SW 1271 (cell line): ENCODE measurements around the gene RRM2.
A peak's percentile ranks its signal among the peaks of the same experiment; 100 is the strongest.
"Not testable (repeated sequence)": the region's sequence is repeated elsewhere in the genome, so short reads cannot be mapped to it uniquely, and the experiment has no call there.

Experiments used
- DNase-seq, 2 experiments: peaks; one replicate each; lab custom pipeline; 2025; lab: John Stamatoyannopoulos, UW

Gene RRM2

DNA sequence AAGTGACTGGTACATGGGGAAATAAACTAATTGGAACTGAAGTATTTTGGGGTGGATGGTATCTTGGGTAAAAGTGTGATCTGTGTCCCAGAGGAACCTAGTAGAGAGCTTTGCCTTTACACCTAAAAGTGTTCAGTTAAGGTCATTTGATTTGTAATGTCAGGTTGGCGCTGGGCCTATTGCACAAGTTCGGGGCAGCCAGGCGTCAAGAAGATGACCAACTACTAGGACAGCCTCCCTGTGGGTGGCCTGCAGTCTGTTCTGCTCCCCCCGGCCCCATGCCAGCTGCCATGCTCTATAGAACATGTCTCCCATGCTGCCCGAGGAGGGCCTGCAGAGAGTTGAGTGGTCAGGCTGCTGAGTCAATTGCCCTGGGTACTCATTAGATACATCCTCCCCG lies 10.1 kb downstream of the RRM2 start:
- no peak for DNase-seq

GRCh38 chr2:10132996-10133647 lies 10.6 kb downstream of the RRM2 start:
- no peak for DNase-seq

- DNase-seq = no peak
These were observed 13.0 kb downstream of the RRM2 start for GRCh38 chr2:10135296-10136089.

DNA sequence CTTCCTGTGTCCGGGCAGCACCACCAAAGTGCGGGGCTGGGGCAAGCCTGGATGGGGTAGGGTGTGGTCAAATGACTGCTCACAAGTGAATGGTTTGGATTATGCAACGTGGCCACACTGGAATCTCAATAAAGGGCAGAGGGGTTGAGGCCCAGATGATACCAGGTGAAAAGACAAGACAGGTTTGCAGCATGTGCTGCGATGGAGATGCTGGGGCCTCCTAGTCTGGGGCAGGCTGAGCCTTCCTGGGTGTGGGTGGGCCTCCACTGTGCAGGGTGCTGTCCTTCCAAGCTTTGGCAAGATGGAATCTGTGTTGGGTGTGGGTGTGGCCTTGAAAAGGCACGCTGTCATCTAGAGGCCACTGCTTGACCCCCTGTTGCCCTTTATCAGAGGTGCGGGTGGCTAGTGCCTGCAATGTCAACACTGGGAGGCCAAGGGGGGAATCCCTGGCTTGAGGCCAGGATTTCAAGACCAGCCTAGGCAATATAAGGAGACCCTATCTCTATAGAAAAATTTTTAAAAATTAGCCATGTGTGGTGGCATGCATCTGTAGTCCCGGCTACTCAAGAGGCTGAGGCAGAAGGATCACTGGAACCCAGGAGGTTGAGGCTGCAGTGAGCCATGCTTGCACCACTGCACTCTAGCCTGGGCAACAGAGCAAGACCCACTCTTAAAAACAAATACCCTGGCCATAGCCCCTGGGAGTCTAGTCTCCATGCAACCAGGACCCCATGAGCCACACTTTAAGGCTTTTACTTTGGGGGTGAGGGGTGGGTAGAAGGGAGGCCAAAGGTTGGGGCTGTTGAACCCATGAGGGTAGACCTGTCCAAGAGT lies 13.8 kb downstream of the RRM2 start:
- no peak for DNase-seq

DNA sequence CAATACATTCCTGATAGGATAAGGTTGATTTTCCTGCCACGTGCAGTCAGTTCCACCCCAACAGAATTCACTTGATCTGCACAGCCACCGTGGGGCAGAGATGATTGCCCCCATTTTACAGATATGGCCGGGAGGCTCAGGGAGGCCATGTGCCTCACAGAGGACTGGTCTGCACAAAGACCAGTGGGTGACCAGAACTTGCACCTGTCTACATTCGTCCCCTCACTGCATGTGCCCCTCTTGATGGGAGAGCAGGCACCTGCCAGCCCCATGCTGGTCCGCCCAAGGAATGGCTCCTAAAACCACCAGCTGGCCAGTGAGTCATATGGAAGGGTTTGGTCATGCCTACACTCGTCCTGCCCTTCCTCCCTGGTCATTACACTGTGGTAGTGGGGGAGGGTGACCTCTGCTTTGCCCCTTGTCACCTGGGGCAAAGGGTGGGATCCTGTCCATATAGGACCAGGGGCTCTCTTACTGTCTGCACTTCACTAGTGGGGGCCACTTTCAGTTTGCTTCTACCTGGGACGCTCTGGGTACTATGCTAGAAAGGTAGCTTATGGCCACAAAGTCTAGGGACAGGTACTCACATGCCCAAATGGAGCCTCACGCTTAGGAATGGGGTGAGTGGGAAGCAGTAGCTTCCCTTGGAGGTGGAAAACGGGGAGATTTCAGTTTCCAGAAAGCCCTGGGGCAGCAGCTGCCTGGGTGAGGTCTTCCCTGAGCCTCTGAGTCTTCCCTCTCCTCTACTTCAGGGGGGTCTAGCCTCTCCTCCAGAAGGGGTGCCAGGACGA lies 14.7 kb downstream of the RRM2 start:
- DNase-seq = no peak

- no peak for DNase-seq
These were observed 17.0 kb downstream of the RRM2 start for GRCh38 chr2:10139536-10139935.

DNA sequence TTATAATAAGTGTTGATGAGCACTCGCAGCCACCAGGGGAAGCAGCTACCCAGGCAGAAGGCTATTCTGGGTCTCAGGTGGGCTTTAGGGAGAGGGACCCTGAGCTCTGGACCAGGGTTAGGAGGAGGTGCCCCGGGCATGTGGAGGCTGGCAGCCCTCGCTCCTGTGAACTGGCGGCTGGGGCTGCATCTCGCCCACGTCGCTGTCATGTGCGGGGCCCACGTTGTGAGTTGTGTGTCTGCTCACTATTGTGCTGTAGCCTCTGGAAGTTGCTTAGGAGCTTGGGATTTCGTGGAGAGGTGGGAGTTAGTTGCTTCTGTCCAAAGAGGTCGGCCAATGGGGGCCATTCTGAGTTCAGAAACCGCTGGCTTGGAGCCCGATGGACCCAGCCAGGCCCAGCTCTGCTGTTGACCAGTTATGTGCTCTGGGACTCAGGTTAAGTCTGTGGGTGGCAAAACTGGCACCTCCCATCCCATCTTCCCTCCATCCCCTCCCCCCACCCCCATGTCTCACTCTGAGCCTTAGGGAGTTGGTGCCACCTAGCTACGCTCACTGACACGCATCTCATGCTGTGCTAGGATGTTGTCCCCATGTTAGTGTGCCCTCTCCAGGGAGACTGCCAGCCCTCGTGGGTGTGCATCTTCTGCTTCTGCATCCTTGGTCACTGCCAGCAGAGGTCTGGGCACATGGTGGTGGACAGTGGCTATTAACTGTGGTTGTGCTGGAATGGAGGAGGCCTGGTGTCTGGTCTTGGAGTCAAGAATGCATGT lies 18.5 kb downstream of the RRM2 start:
- DNase-seq = no peak

- DNase-seq = no peak
These were observed 19.4 kb downstream of the RRM2 start for GRCh38 chr2:10141736-10142639.

DNA sequence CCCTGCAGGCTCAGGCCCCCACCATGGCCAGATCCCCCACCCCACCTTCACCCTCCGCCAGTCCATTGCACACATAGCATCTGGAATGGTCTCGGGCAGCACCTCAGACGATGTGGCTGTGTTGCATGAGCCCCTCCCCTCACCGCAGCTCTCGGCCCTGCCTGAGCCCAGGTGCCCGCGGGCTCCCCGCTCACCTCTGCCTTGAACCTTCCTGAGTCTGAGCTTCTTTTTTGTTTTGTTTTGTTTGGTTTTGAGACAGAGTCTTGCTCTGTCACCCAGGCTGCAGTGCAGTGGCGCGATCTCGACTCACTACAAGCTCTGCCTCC lies 20.1 kb downstream of the RRM2 start:
- DNase-seq = no peak

GRCh38 chr2:10144771-10145518 lies 22.4 kb downstream of the RRM2 start:
- DNase-seq = no peak

GRCh38 chr2:10145519-10146357 lies 23.2 kb downstream of the RRM2 start:
- no peak for DNase-seq

GRCh38 chr2:10146366-10147005 lies 23.9 kb downstream of the RRM2 start:
- DNase-seq = no peak

DNA sequence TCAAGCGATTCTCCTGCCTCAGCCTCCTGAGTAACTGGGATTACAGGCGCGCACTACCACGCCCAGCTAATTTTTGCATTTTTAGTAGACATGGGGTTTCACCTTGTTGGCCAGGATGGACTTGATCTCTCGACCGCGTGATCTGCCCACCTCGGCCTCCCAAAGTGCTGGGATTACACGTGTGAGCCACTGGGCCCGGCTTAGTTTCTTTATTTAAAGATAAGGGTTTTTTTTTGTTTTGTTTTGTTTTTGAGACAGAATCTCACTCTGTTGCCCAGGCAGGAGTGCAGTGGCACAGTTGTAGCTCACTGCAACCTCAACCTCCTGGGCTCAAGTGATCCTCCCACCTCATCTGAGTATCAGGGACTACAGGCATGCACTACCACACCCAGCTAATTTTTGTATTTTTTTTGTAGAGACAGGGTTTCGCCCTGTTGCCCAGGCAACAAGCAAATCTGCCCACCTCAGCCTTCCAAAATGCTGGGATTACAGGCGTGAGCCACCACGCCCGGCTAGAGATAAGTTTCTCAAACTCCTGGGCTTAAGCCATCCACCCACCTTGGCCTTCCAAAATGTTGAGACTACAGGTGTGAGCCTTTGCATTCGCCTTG lies 24.6 kb downstream of the RRM2 start:
- not testable (repeated sequence) for DNase-seq

DNA sequence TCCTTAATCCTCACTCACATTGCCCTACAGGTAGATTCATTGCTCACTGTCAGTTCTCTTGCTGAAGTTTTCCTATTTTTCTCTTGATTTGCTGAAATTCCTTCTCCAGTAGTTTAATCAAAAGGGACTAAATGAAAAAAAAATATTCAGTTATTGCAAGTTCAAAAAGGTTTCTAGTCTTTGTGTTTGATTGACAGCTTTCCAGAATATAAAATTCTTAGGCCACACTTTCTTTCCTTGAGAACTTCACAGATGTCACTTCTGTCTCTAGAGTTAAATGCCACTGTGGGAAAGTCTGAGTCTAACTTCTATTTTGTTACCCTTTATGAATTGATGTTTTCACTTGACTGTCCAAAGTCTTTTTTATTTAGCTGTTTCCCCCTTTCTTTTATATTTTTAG lies 25.7 kb downstream of the RRM2 start:
- DNase-seq = no peak

GRCh38 chr2:10149635-10150034 lies 27.1 kb downstream of the RRM2 start:
- no peak for DNase-seq

- no peak for DNase-seq
These were observed 27.9 kb downstream of the RRM2 start for GRCh38 chr2:10150436-10150835.

GRCh38 chr2:10151462-10151861 lies 28.9 kb downstream of the RRM2 start:
- no peak for DNase-seq

DNA sequence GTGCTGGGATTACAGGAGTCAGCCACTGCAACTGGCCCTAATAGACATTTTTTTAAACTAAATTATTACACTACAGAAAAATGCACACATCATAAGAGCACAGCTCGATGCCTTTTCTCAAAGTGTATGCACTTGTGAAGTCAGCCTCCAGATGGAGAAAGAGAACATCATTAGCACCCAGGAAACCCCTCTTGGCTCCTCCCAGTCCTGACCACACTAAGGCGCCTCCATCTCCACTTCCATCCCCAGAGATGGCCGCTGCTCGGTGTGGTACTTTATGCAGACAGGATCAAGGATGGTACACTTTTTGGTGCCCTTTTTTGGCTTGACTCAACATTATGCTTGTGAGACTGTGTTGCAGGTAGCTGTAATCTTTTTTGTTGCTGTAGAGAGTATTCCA lies 34.8 kb downstream of the RRM2 start:
- DNase-seq = peak in 1 of 2 experiments; percentile 15
